SK-N-MC (cell line): Measurements from ENCODE around the gene TNFRSF8.

Experiments
- DNase-seq: peaks from one replicate; pipeline ENCODE4 v3.0.0-alpha.2; 2011; ENCODE audit warnings: low read depth, low spot score
- H3K27ac ChIP-seq: fragments of 200-600 bp; sonication (generic); 2 replicates; pipeline ENCODE4 v1.5.1; 2016; ENCODE audit warnings: mixed run types
- H3K36me3 ChIP-seq: fragments of 200-600 bp; sonication (generic); 2 replicates; pipeline ENCODE4 v1.6.1; 2017; ENCODE audit warnings: antibody characterized with exemption, low read length, mixed read lengths; ENCODE audit not compliant: insufficient read depth
- H3K4me3 ChIP-seq: fragments of 200-600 bp; sonication (generic); 2 replicates; pipeline ENCODE4 v1.5.1; 2016
- H3K9ac ChIP-seq: fragments of 200-600 bp; sonication (generic); 2 replicates; pipeline ENCODE4 v1.8.0; 2017; ENCODE audit warnings: mixed run types, mixed read lengths; ENCODE audit not compliant: insufficient read length
- H3K9me3 ChIP-seq: fragments of 200-600 bp; sonication (generic); 2 replicates; pipeline ENCODE4 v1.6.1; 2017; ENCODE audit warnings: low read depth, mild to moderate bottlenecking, antibody characterized with exemption, low read length, moderate library complexity, mixed read lengths
- EZH2 ChIP-seq: fragments of 200-600 bp; sonication (generic); IDR thresholded peaks from one replicate; pipeline ENCODE4 v1.6.1; 2017; ENCODE audit warnings: antibody characterized with exemption
- FOXP2 ChIP-seq: optimal IDR thresholded peaks from 2 replicates; pipeline ENCODE3; 2011; ENCODE audit warnings: mild to moderate bottlenecking, moderate library complexity; ENCODE audit not compliant: insufficient read depth; ENCODE audit errors: extremely low read length, control extremely low read depth
- POLR2AphosphoS5 ChIP-seq: IDR thresholded peaks from 2 replicates; pipeline ENCODE4 v1.6.1; 2012; ENCODE audit warnings: mild to moderate bottlenecking, low read depth, low read length, borderline replicate concordance

Gene TNFRSF8

GRCh38 chr1:12155328-12155727 is 92.2 kb downstream of the TNFRSF8 start:
- Histone ChIP-seq H3K36me3 (no peaks in the 10 kb centered on the region), H3K4me3 (no peak overlapping the region), H3K27ac (no peak overlapping the region), H3K9ac (no peak overlapping the region), H3K9me3 (no peaks in the 10 kb centered on the region)
- DNase-seq = no peak
- no peak for TF ChIP-seq FOXP2
- TF ChIP-seq EZH2 = no peak
- no peak for TF ChIP-seq POLR2AphosphoS5

- Histone ChIP-seq H3K9me3 (no peaks in the 10 kb centered on the region), H3K36me3 (no peaks in the 10 kb centered on the region), H3K9ac (no peak overlapping the region), H3K27ac (no peak overlapping the region), H3K4me3 (no peak overlapping the region)
- TF ChIP-seq POLR2AphosphoS5 (no peak), FOXP2 (no peak), EZH2 (no peak)
- DNase-seq = no peak
Observed at GRCh38 chr1:12157366-12158231, 94.5 kb downstream of the TNFRSF8 start.

- H3K27ac ChIP-seq = no peak overlapping the region
- H3K36me3 ChIP-seq = no peaks in the 10 kb centered on the region
- TF ChIP-seq FOXP2 (no peak), EZH2 (no peak), POLR2AphosphoS5 (no peak)
- H3K9me3 ChIP-seq = no peaks in the 10 kb centered on the region
- DNase-seq = no peak
- H3K4me3 ChIP-seq = no peak overlapping the region
- H3K9ac ChIP-seq = no peak overlapping the region
Observed at GRCh38 chr1:12158357-12159092, 95.4 kb downstream of the TNFRSF8 start.

DNA sequence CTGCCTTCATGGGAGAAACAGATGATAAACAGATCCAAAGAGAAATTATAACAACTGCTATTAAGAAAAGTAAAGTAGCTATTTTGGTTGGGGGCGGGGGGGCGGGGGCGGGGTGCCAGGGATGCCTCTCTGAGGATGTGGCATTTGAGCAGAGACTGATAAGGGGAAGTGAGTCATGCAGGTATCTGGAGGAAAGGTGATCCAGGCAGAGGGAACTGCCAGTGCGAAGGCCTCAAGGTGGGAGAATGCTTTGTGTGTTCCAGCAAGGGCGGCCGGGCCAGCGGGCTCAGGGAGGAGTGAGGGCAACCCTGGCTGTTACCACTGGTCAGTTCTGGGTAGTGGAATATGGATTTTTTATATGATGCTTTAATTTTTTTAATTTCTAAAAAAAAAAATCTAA is 96.7 kb downstream of the TNFRSF8 start:
- DNase-seq = no peak
- H3K4me3 ChIP-seq = no peak overlapping the region
- H3K36me3 ChIP-seq = no peaks in the 10 kb centered on the region
- no peak overlapping the region for H3K9ac ChIP-seq
- H3K9me3 ChIP-seq = no peaks in the 10 kb centered on the region
- TF ChIP-seq POLR2AphosphoS5 (no peak), FOXP2 (no peak), EZH2 (no peak)
- H3K27ac ChIP-seq = no peak overlapping the region

- Histone ChIP-seq H3K9ac (no peak overlapping the region), H3K36me3 (no peaks in the 10 kb centered on the region), H3K4me3 (no peak overlapping the region), H3K9me3 (no peaks in the 10 kb centered on the region), H3K27ac (no peak overlapping the region)
- no peak for DNase-seq
- TF ChIP-seq FOXP2 (no peak), POLR2AphosphoS5 (no peak), EZH2 (no peak)
Observed at GRCh38 chr1:12161324-12161661, 98.2 kb downstream of the TNFRSF8 start.

DNA sequence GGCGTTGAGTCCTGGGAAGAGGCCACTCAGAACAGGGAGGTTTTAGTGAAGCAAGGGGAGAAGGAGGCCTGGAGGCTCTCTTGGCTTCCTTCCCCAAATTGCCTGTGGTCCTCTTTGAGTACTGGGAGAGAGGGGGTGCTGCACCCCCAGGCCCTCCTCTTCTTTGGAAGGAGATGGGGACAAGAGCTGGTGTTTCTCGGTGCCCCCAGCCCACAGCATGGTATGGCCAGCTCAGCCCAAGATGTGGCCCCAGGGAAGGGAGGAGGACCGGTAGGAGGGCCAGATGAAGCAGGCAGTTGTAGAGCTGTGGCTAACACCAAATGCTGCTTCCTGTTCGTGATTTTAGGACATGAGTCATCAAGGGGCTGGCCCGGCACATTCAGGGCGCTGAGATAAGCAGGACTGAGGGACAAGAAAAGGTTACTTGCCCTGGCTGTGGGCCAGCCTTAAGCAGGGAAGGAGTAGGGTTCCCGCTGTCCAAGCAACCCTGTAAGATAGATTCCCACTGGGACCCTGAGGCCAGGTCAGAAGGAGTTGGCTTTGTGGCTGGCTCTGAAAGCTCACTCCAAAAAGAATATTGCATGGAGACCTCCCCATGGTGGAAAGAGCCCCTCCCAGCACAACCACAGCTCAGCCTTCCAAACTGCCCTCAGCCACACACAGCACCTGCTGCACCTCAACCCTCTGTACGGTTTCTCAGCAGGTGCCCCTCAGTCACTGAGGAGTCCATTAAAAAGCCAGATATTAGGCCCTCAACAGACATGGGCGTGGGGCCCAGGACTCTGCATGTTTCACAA is 98.8 kb downstream of the TNFRSF8 start:
- TF ChIP-seq EZH2 = no peak
- TF ChIP-seq FOXP2 = no peak
- TF ChIP-seq POLR2AphosphoS5 = no peak
- DNase-seq = no peak
- Histone ChIP-seq H3K4me3 (no peak overlapping the region), H3K9ac (no peak overlapping the region), H3K9me3 (no peaks in the 10 kb centered on the region), H3K36me3 (no peaks in the 10 kb centered on the region), H3K27ac (no peak overlapping the region)

GRCh38 chr1:12162459-12163137 is 99.5 kb downstream of the TNFRSF8 start:
- Histone ChIP-seq H3K4me3 (no peak overlapping the region), H3K36me3 (no peaks in the 10 kb centered on the region), H3K9ac (no peak overlapping the region), H3K9me3 (no peaks in the 10 kb centered on the region), H3K27ac (no peak overlapping the region)
- no peak for TF ChIP-seq POLR2AphosphoS5
- TF ChIP-seq EZH2 = no peak
- no peak for TF ChIP-seq FOXP2
- DNase-seq = no peak
